IMR-90 (cell line): ENCODE measurements around the gene ADH1C. TPM values are rescaled to one million over a fixed set of nuclear protein-coding genes. Genes with fewer than 3 reads are reported as not detected.
A peak's percentile ranks its signal among the peaks of the same experiment; 100 is the strongest.

Source experiments
- ATAC-seq: fragments of 200-7000 bp; cut with Tn5 transposase; 2 replicates; pipeline ENCODE4 v1.9.1; 2020; ENCODE audit warnings: low read depth, mild to moderate bottlenecking, moderate library complexity
- BruUV-seq: library from RNA; stranded (reverse); fragments of 400-500 nt; replicated peaks from 2 replicates; lab custom pipeline; 2021; lab: Mats Ljungman, UMichigan
- CTCF ChIA-PET: fragments of 300-600 bp; formaldehyde crosslinking; extraction: SDS; loops from one replicate; lab custom pipeline; 2021; ENCODE audit warnings: antibody characterized with exemption; lab: Yijun Ruan, JAX
- POLR2A ChIA-PET: fragments of 300-600 bp; sonication (Branson Sonifier 250); formaldehyde crosslinking; loops from one replicate; lab custom pipeline; 2022; ENCODE audit warnings: antibody characterized with exemption; ENCODE audit not compliant: unreplicated experiment; lab: Charles Lee
- DNase-seq: peaks from one replicate; pipeline ENCODE4 v3.0.0; 2013
- H2AFZ ChIP-seq: replicated peaks from 2 replicates; pipeline ENCODE3; 2013; ENCODE audit warnings: low read length, mild to moderate bottlenecking; ENCODE audit not compliant: poor library complexity
- H2AK5ac ChIP-seq: 2 replicates; pipeline ENCODE4 v1.6.1; 2013; ENCODE audit warnings: low read depth, low read length, inconsistent platforms
- H2AK9ac ChIP-seq: replicated peaks from 2 replicates; pipeline ENCODE3; 2013; ENCODE audit warnings: mild to moderate bottlenecking, low read depth, low read length, moderate library complexity; ENCODE audit not compliant: poor library complexity
- H2BK120ac ChIP-seq: 2 replicates; pipeline ENCODE4 v1.6.1; 2013; ENCODE audit warnings: low read depth, low read length, inconsistent platforms
- H2BK15ac ChIP-seq: 3 replicates; pipeline ENCODE4 v1.6.1; 2013; ENCODE audit warnings: low read depth, low read length, inconsistent platforms
- H2BK20ac ChIP-seq: 2 replicates; pipeline ENCODE4 v1.6.1; 2013; ENCODE audit warnings: low read depth, mild to moderate bottlenecking, inconsistent platforms, low read length, moderate library complexity
- H2BK5ac ChIP-seq: 2 replicates; pipeline ENCODE4 v1.6.1; 2013; ENCODE audit warnings: mild to moderate bottlenecking, low read depth, low read length, inconsistent platforms; ENCODE audit not compliant: poor library complexity, severe bottlenecking
- H3K14ac ChIP-seq: replicated peaks from 2 replicates; pipeline ENCODE4 v1.6.1; 2013; ENCODE audit warnings: low read depth, low read length, inconsistent platforms
- H3K18ac ChIP-seq: 2 replicates; pipeline ENCODE4 v1.6.1; 2013; ENCODE audit warnings: low read depth, low read length, control low read depth
- H3K23ac ChIP-seq: 2 replicates; pipeline ENCODE4 v1.6.1; 2013; ENCODE audit warnings: low read depth, low read length, inconsistent platforms
- H3K27ac ChIP-seq: 2 replicates; pipeline ENCODE4 v1.5.1; 2013; ENCODE audit warnings: mild to moderate bottlenecking, control low read depth, low read length; ENCODE audit not compliant: insufficient read depth
- H3K27me3 ChIP-seq: 2 replicates; pipeline ENCODE4 v1.6.1; 2013; ENCODE audit warnings: low read length; ENCODE audit not compliant: control insufficient read depth, insufficient read depth
- H3K36me3 ChIP-seq: 2 replicates; pipeline ENCODE4 v1.6.1; 2013; ENCODE audit warnings: low read length, mixed read lengths; ENCODE audit not compliant: control insufficient read depth, insufficient read depth
- H3K4ac ChIP-seq: 2 replicates; pipeline ENCODE4 v1.6.1; 2013; ENCODE audit warnings: low read depth, low read length, inconsistent platforms
- H3K4me1 ChIP-seq: 2 replicates; pipeline ENCODE4 v1.6.1; 2013; ENCODE audit warnings: low read length, mixed read lengths; ENCODE audit not compliant: control insufficient read depth, insufficient read depth
- H3K4me2 ChIP-seq: 2 replicates; pipeline ENCODE4 v1.6.1; 2013; ENCODE audit warnings: low read depth, mild to moderate bottlenecking, control low read depth, low read length, moderate library complexity
- H3K4me3 ChIP-seq: 2 replicates; pipeline ENCODE4 v1.5.1; 2013; ENCODE audit warnings: low read depth, mild to moderate bottlenecking, control low read depth, low read length, moderate library complexity; ENCODE audit not compliant: insufficient read depth
- H3K56ac ChIP-seq: 2 replicates; pipeline ENCODE4 v1.6.1; 2013; ENCODE audit warnings: low read length, inconsistent platforms; ENCODE audit not compliant: insufficient read depth; ENCODE audit errors: extremely low read depth
- H3K79me1 ChIP-seq, 2 experiments: 2 replicates each; pipeline ENCODE4 v1.6.1; 2013; ENCODE audit warnings: low read length in 2 of 2, inconsistent platforms in 1 of 2, low read depth in 1 of 2
- H3K9ac ChIP-seq: 2 replicates; pipeline ENCODE4 v1.6.1; 2013; ENCODE audit warnings: low read depth, low read length, control low read depth
- H3K9me1 ChIP-seq: 2 replicates; pipeline ENCODE4 v1.6.1; 2013; ENCODE audit warnings: low read length, inconsistent platforms; ENCODE audit not compliant: insufficient read depth
- H3K9me3 ChIP-seq: 2 replicates; pipeline ENCODE4 v1.6.1; 2013; ENCODE audit warnings: low read length; ENCODE audit not compliant: control insufficient read depth, insufficient read depth
- H4K20me1 ChIP-seq: 2 replicates; pipeline ENCODE4 v1.6.1; 2013; ENCODE audit warnings: low read length, inconsistent platforms; ENCODE audit not compliant: insufficient read depth
- H4K5ac ChIP-seq: 2 replicates; pipeline ENCODE4 v1.6.1; 2013; ENCODE audit warnings: mild to moderate bottlenecking, low read depth, low read length, control low read depth
- H4K8ac ChIP-seq, 2 experiments: 2 replicates each; pipeline ENCODE4 v1.6.1; 2013; ENCODE audit warnings: low read depth in 2 of 2, low read length in 2 of 2, control low read depth in 1 of 2, inconsistent platforms in 1 of 2
- H4K91ac ChIP-seq: 2 replicates; pipeline ENCODE4 v1.6.1; 2013; ENCODE audit warnings: low read depth, low read length, inconsistent platforms; ENCODE audit not compliant: insufficient read depth
- CEBPB ChIP-seq: IDR thresholded peaks from 2 replicates; pipeline ENCODE4 v1.6.1; 2012; ENCODE audit warnings: low read depth, low read length, improper control_type of control experiment
- CHD1 ChIP-seq: IDR thresholded peaks from 2 replicates; pipeline ENCODE4 v1.6.1; 2012; ENCODE audit warnings: low read depth, low read length, improper control_type of control experiment
- MAFK ChIP-seq: IDR thresholded peaks from 2 replicates; pipeline ENCODE4 v1.6.1; 2012; ENCODE audit warnings: low read depth, low read length, improper control_type of control experiment
- NFE2L2 ChIP-seq: fragments of 150-350 bp; IDR thresholded peaks from 2 replicates; pipeline ENCODE4 v1.6.1; 2016; ENCODE audit warnings: low read depth, mild to moderate bottlenecking, low read length
- WGBS, 2 experiments: methylation state at CpG; one replicate each; pipeline versions ENCODE4 v1.1.5 to v1.1.7; 2013; ENCODE audit warnings: missing lambda C conversion rate in 2 of 2; ENCODE audit not compliant: insufficient read length in 1 of 2; ENCODE audit errors: extremely low coverage in 2 of 2; 5-methylcytosine and 5-hydroxymethylcytosine counted together
- dilution Hi-C: fragments of 300-500 bp; cut with HindIII; formaldehyde crosslinking; loops from one replicate; pipeline ENCODE4 v1.14.3; 2018; ENCODE audit warnings: low sequenced_read_pairs; ENCODE audit not compliant: unreplicated experiment
- in situ Hi-C: fragments of 300-500 bp; cut with MboI; formaldehyde crosslinking; loops from 3 replicates; pipeline ENCODE4 v1.14.3; 2019; ENCODE audit warnings: low sequenced_read_pairs, inconsistent platforms, mixed read lengths
- intact Hi-C: fragments of 100-400 bp; cut with micrococcal nuclease; formaldehyde crosslinking; loops from 2 replicates; pipeline ENCODE4 v1.10.0; 2022
- polyA plus RNA-seq, 3 experiments: library from polyadenylated mRNA; depleted of rRNA; stranded (reverse); fragments of >200 nt; gene quantifications; 2 replicates each; pipeline ENCODE4 v1.2.3, GENCODE V29; 2012; ENCODE audit warnings: low replicate concordance in 1 of 3
- total RNA-seq: library from RNA; depleted of rRNA; stranded (reverse); fragments of >200 nt; gene quantifications from 2 replicates; pipeline ENCODE4 v1.2.3, GENCODE V29; 2012

ADH1C gene
- total and polyA plus RNA-seq, 2 of the 4 experiments (the other 2 are of a cell fraction), result 0.26 TPM; not detected in 1

DNA sequence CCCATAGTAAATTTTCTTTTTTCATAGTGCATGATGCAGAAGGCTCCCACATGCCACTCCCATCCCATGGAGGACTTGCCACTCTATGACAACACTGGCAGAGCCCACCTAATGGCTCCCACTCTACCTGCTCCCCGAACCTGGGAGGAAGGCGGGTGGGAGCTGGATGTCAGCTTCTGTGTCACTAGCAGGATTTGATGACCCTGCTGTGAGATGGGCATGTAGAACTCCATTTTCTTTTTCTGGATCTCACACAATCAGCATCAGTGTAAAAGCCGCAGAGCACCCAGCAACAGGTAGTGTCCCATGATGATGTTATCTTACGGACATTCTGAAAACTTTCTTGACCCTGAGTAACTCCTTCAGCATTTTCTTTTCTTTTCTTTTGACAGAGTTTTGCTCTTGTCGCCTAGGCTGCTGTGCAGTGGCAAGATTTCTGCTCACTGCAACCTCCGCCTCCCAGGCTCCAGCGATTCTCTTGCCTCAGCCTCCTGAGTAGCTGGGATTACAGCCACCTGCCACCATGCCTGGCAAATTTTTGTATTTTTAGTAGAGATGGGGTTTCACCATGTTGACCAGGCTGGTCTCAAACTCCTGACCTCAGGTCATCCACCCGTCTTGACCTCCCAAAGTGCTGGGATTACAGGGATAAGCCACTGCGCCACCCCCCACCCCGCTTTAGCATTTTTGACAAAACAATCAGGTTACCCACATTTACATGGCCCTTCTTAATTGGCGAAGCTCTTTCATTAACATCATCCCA, 46.7 kb downstream of the ADH1C start (continued):
- TF ChIP-seq CHD1 (no peak), CEBPB (no peak)

DNA sequence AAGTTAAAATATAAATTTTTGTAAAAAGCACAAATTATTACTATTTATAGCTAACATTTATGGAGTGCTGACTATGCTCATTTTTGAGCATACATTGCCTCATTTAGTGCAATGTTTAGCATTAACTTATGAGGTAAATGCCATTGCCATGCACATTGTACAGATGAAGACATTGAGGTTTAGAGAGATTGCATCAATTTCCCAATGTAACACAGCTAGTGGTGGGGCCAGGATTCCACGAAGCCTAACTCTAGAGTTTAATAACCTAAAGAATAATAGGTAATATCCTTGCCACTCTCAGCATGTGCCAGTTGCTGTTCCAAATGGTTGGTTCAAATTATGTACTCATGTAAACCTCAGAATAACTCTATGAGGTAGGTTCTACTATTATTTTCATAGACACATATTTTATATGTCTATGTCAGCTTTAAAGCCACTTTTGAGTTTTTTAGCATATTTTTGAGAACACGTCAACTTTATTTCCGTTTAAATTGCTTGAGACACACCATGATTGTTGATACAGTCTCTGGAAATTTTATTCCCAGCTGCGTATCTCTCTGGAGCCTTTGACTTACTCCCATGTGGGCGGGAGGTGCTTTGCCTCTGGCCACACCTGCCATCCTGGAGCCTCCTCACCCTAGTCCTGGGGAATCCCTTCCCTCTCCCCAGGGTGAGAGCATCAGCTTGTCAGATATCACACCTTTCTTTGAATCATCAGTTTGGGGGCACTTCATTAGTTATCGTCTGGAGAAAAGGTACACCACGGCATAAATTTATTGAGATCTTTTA, 51.0 kb downstream of the ADH1C start:
- peak overlapping the region; percentile 86 for H2BK15ac ChIP-seq
- H3K56ac ChIP-seq, result peak overlapping the region; percentile 48; the same call in 1 of the 2 replicates
- in situ Hi-C loops, result no loop called here
- 80% methylated on average over 3 of the region's 7 CpGs; no CpG with 5 or more reads in 1 of the 2 experiments for WGBS, 2 experiments
- H3K4me2 ChIP-seq, result peak overlapping the region; percentile 1; the same call in 1 of the 2 replicates
- H4K5ac ChIP-seq, result peak overlapping the region; percentile 100
- H3K9ac ChIP-seq, result no peak overlapping the region; the same call in 1 of the 2 replicates
- H3K9me3 ChIP-seq, result no peaks in the 10 kb centered on the region
- CTCF ChIA-PET, result interaction anchor here (0.6 kb wide), 1 partner anchor 63 kb away, joined by 6 read pairs; no protein-coding TSS in a partner anchor
- peak overlapping the region; percentile 100 for H3K27ac ChIP-seq
- H3K4me1 ChIP-seq, result peaks cover 5% of the 10 kb centered on the region
- peak overlapping the region; percentile 84 for H3K14ac ChIP-seq
- H2BK20ac ChIP-seq, result peak overlapping the region; percentile 97
- H3K4me3 ChIP-seq, result no peak overlapping the region
- dilution Hi-C loops, result no loop called here
- no peaks in the 10 kb centered on the region for H3K36me3 ChIP-seq
- H3K23ac ChIP-seq, result peak overlapping the region; percentile 15; the same call in 1 of the 2 replicates
- peak overlapping the region; percentile 96 for H2BK120ac ChIP-seq
- ATAC-seq, result peak; percentile 60
- peak overlapping the region; percentile 79 for H2AK5ac ChIP-seq
- no TSS peak for BruUV-seq
- H3K27me3 ChIP-seq, result no peaks in the 10 kb centered on the region
- POLR2A ChIA-PET, result no interaction called here
- peak; percentile 32 for DNase-seq
- no peaks in the 10 kb centered on the region for H3K79me1 ChIP-seq
- peak overlapping the region; percentile 87 for H4K91ac ChIP-seq
- H3K9me1 ChIP-seq, result no peaks in the 10 kb centered on the region
- H2AK9ac ChIP-seq, result no peak overlapping the region
- no peaks in the 10 kb centered on the region for H4K20me1 ChIP-seq
- H2BK5ac ChIP-seq, result peak overlapping the region; percentile 92
- H4K8ac ChIP-seq, result peak overlapping the region; percentile 1 to 84; a peak in 3 of 4 replicates
- H3K4ac ChIP-seq, result peak overlapping the region; percentile 94
- intact Hi-C loops, result loop anchor here (2.0 kb wide), 2 partner anchors 99 to 103 kb away; no protein-coding TSS in a partner anchor
- H3K18ac ChIP-seq, result peak overlapping the region; percentile 100
- TF ChIP-seq CEBPB, result no peak
- peak; percentile 77 for TF ChIP-seq MAFK
- TF ChIP-seq NFE2L2, result no peak
- no peak overlapping the region for H2AFZ ChIP-seq
